Nephron progenitor cell (in vitro differentiated cells): ENCODE results near the gene CASP2.

ENCODE experiments used
- DNase-seq: peaks from one replicate; pipeline ENCODE4 v3.0.0; 2021
- H3K27ac Mint-ChIP-seq: 2 replicates; pipeline ENCODE4 v1.8.0; 2021; ENCODE audit warnings: mild to moderate bottlenecking, moderate library complexity, mixed read lengths
- H3K27me3 Mint-ChIP-seq: 2 replicates; pipeline ENCODE4 v1.8.0; 2021; ENCODE audit warnings: mild to moderate bottlenecking, low read depth, mixed read lengths; ENCODE audit not compliant: poor library complexity
- H3K36me3 Mint-ChIP-seq: 2 replicates; pipeline ENCODE4 v1.8.0; 2021; ENCODE audit warnings: low read depth, mixed read lengths
- H3K4me1 Mint-ChIP-seq: 2 replicates; pipeline ENCODE4 v1.8.0; 2021; ENCODE audit warnings: mixed read lengths
- H3K4me3 Mint-ChIP-seq: 2 replicates; pipeline ENCODE4 v1.8.0; 2021; ENCODE audit warnings: mild to moderate bottlenecking, moderate library complexity, mixed read lengths
- H3K9me3 Mint-ChIP-seq: 2 replicates; pipeline ENCODE4 v1.8.0; 2021; ENCODE audit warnings: mild to moderate bottlenecking, moderate library complexity, mixed read lengths
- TF ChIP-seq, protein P1 (sequence below): fragments of 200-600 bp; sonication (generic); IDR thresholded peaks from 2 replicates; pipeline ENCODE4 v1.5.0; 2021; ENCODE audit warnings: antibody characterized with exemption

The CASP2 gene

DNA sequence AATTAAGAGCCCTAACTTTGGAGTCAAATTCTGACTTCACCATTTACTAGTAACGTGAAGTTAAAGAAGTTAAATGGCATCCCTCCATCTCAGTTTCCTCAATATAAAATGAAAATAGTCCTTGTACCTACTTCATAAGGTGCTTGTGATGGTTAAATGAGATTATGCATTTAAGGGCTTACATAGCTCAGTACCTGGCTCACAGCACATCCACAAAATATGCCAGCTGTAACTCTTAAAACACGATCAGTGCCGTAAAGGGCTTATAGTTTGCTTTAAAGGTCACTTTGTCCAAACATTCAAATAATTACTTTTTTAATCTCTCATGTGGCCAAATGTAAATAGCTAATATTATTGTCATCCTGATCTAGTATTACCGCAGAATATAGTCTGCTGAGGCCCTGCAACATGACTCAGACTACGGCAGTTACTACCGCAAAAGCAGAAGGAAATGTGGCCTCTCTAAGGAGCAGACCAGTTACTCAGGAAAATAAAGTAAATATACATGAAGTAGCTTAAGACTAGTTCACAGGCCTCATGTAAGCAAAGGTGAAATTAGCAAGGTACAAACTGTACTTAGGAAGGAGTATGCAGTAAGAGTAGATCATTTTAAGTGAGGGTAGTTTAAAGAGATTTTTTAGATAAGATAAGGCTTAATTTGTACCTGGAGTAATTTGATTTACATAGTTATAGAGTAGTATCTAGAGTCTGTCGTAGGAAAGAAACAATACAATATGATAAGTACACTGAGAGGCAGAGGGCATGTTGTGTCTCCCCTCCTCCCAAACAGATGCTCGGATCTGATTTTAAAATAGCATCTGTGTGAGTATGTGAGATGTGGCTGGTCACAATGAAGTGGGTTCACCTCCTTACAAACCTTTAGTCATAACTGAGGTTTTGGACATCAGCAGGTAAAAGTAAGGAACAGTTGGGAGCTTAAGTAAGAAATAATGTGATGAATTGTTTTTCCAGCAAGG is 13.1 kb downstream of the CASP2 start:
- Mint-ChIP-seq H3K4me3 (no peak overlapping the region), H3K36me3 (peaks cover 93% of the 10 kb centered on the region), H3K27ac (no peak overlapping the region), H3K4me1 (no peaks in the 10 kb centered on the region), H3K27me3 (no peaks in the 10 kb centered on the region), H3K9me3 (no peaks in the 10 kb centered on the region)
- TF ChIP-seq, protein P1, sequence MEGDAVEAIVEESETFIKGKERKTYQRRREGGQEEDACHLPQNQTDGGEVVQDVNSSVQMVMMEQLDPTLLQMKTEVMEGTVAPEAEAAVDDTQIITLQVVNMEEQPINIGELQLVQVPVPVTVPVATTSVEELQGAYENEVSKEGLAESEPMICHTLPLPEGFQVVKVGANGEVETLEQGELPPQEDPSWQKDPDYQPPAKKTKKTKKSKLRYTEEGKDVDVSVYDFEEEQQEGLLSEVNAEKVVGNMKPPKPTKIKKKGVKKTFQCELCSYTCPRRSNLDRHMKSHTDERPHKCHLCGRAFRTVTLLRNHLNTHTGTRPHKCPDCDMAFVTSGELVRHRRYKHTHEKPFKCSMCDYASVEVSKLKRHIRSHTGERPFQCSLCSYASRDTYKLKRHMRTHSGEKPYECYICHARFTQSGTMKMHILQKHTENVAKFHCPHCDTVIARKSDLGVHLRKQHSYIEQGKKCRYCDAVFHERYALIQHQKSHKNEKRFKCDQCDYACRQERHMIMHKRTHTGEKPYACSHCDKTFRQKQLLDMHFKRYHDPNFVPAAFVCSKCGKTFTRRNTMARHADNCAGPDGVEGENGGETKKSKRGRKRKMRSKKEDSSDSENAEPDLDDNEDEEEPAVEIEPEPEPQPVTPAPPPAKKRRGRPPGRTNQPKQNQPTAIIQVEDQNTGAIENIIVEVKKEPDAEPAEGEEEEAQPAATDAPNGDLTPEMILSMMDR: no peak
- DNase-seq: no peak

- Mint-ChIP-seq H3K4me1 (no peaks in the 10 kb centered on the region), H3K9me3 (no peaks in the 10 kb centered on the region), H3K4me3 (no peak overlapping the region), H3K36me3 (peaks cover 95% of the 10 kb centered on the region), H3K27ac (no peak overlapping the region), H3K27me3 (no peaks in the 10 kb centered on the region)
- no peak for DNase-seq
- TF ChIP-seq, protein P1: no peak
Measured at GRCh38 chr7:143303733-143304132, 15.6 kb downstream of the CASP2 start.

- H3K27me3 Mint-ChIP-seq: no peaks in the 10 kb centered on the region
- peaks cover 97% of the 10 kb centered on the region for H3K36me3 Mint-ChIP-seq
- DNase-seq: no peak
- TF ChIP-seq, protein P1: no peak
- no peaks in the 10 kb centered on the region for H3K4me1 Mint-ChIP-seq
- H3K9me3 Mint-ChIP-seq: no peaks in the 10 kb centered on the region
- no peak overlapping the region for H3K4me3 Mint-ChIP-seq
- H3K27ac Mint-ChIP-seq: no peak overlapping the region
Measured at GRCh38 chr7:143304938-143305337, 16.8 kb downstream of the CASP2 start.

DNA sequence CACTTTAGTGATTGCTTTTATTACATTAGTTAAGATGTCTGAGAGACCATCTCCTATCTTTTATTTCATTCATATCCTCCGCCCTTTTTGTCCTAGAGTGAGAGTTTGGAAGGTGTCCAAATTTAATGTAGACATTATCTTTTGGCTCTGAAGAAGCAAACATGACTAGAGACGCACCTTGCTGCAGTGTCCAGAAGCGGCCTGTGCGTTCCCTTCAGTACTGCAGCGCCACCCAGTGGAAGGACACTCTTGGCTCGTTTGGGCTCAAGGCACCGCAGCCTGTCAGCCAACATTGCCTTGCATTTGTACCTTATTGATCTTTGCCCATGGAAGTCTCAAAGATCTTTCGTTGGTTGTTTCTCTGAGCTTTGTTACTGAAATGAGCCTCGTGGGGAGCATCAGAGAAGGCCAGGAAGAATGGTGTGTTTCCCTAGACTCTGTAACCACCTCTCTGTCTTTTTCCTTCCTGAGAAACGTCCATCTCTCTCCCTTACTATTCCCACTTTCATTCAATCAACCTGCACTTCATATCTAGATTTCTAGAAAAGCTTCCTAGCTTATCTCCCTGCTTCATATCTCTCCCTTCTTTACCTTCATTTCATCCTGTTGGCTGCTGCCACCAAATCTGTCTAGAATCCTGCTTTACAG is 17.4 kb downstream of the CASP2 start:
- DNase-seq: peak; percentile 55

DNA sequence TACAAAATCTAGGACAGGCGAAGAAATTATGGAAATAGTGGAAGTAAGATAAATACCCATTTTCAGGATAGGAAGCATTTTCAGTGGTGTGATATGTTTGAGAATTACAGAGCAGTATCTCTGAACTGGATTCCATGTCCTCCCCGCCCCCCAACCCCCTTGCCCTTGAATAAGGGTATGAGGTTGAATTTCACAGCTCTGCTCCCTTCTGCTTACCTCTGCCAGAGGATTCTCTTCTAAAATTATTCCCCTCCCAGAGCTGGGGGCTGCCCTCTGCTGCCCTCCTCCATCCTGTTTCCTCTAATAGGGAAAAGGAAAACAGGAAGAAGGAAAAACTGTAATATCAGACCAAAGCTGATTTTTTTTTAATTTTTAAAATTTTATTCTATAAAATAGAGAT is 20.5 kb downstream of the CASP2 start:
- H3K27ac Mint-ChIP-seq: peak overlapping the region; percentile 47
- no peaks in the 10 kb centered on the region for H3K4me1 Mint-ChIP-seq
- no peaks in the 10 kb centered on the region for H3K9me3 Mint-ChIP-seq

More for the DNA sequence above, 17.4 kb downstream of the CASP2 start:
- Mint-ChIP-seq H3K9me3 (no peaks in the 10 kb centered on the region), H3K27me3 (no peaks in the 10 kb centered on the region), H3K27ac (peak overlapping the region; percentile 89), H3K36me3 (peaks cover 97% of the 10 kb centered on the region), H3K4me1 (no peaks in the 10 kb centered on the region), H3K4me3 (no peak overlapping the region)
- TF ChIP-seq, protein P1: peak; percentile 45

More for the DNA sequence above, 20.5 kb downstream of the CASP2 start:
- Mint-ChIP-seq H3K4me3 (no peak overlapping the region), H3K27me3 (no peaks in the 10 kb centered on the region), H3K36me3 (peaks cover 83% of the 10 kb centered on the region)
- DNase-seq: no peak
- TF ChIP-seq, protein P1: no peak
